Measurements from ENCODE around the gene GPANK1. TPM values are rescaled to one million over a fixed set of nuclear protein-coding genes. Genes with fewer than 3 reads are reported as not detected.

The GPANK1 gene
- total and polyA plus RNA-seq, 9 of the 15 experiments (the other 6 are each of a cell fraction or from before 2014, with no cell fraction given): 32.2 to 111 (median 46.3) TPM

DNA sequence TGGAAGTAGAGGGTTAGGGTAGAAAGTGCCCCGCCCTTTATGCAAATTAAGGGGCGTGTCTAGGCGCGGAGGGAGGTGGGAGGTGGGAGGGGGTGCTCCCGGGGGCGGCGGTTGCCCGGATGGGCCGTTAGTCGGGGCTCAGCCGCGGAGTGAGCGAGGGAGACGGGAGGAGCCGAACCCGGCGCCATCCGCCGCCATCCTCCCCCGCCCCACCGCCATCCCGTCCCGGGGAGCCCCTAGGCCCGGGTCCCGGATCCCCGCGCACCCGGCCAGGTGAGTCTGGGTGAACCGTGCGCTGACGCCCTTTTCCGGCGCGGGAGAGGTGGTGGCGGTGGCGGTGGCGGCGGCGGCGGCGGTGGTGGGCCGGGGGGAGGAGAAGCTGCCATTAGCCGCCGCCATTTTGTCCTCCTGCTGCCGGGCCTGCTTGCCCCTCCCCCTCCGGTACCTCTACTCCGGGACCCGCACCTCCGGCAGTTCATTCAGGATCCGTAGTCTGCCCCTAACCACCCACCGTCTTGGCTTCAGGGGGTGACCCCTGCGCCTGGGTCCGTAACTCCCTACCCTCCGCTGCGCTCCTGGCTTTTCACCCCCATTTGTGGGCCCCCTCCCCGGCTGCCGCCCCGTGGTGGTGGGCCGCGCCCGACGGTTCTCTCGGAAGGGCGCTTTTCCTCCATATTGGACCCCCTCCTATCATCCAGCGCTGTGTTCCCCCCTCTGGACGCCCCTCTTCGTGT is 44.0 kb downstream of the GPANK1 start, which contains the start of gene PRRC2A (continued):
- TF ChIP-seq NCOA1 (IDR thresholded peaks at IDR 0.05; ENCODE audit: low read depth) (0 out of 2 replicates have a peak, but pooled peaks have one; percentile 32), MCM2 (IDR thresholded peaks at IDR 0.05; ENCODE audit: low read depth) (no peak), YBX1 (IDR thresholded peaks at IDR 0.05) (no peak), ETS2 (tag; IDR thresholded peaks at IDR 0.05; ENCODE audit: borderline replicate concordance, poor library complexity, severe bottlenecking) (no peak), KAT8 (IDR thresholded peaks at IDR 0.05; ENCODE audit: low read depth) (peak; percentile 78), ZNF212 (CRISPR knock-in tag; IDR thresholded peaks at IDR 0.05) (no peak), ZNF217 (CRISPR knock-in tag; IDR thresholded peaks at IDR 0.05) (no peak), LCOR (CRISPR knock-in tag; IDR thresholded peaks at IDR 0.05) (no peak), POLR3G (IDR thresholded peaks at IDR 0.05; ENCODE audit: extremely low read depth, insufficient read length, insufficient replicate concordance) (no peak), ZNF239 (CRISPR knock-in tag; IDR thresholded peaks at IDR 0.05) (no peak; the same call in 1 of the 2 replicates), EGR1 (conservative IDR thresholded peaks at IDR 0.05) (peak; percentile 72), TAF15 (IDR thresholded peaks at IDR 0.05; ENCODE audit: low read depth, low read length) (no peak), FOXJ3 (CRISPR knock-in tag; IDR thresholded peaks at IDR 0.05) (no peak), PCBP2 (IDR thresholded peaks at IDR 0.05; ENCODE audit: low read depth, low read length, poor library complexity, severe bottlenecking) (peak; percentile 39), ZNF785 (CRISPR knock-in tag; IDR thresholded peaks at IDR 0.05) (no peak), PHB (CRISPR knock-in tag; IDR thresholded peaks at IDR 0.05) (peak; percentile 53; the same call in 1 of the 2 replicates), CBFB (CRISPR knock-in tag; IDR thresholded peaks at IDR 0.05) (no peak), KDM5B (IDR thresholded peaks at IDR 0.05; ENCODE audit: insufficient replicate concordance, low read depth, low read length) (peak; percentile 85)
- TF ChIP-seq, protein P1, sequence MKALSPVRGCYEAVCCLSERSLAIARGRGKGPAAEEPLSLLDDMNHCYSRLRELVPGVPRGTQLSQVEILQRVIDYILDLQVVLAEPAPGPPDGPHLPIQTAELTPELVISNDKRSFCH (CRISPR knock-in tag; IDR thresholded peaks at IDR 0.05): no peak
- TF ChIP-seq, protein P1 (tag; IDR thresholded peaks at IDR 0.05): no peak; the same call in 1 of the 2 replicates
- TF ChIP-seq, protein P2, sequence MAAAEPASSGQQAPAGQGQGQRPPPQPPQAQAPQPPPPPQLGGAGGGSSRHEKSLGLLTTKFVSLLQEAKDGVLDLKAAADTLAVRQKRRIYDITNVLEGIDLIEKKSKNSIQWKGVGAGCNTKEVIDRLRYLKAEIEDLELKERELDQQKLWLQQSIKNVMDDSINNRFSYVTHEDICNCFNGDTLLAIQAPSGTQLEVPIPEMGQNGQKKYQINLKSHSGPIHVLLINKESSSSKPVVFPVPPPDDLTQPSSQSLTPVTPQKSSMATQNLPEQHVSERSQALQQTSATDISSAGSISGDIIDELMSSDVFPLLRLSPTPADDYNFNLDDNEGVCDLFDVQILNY (CRISPR knock-in tag; IDR thresholded peaks at IDR 0.05): 0 out of 2 replicates have a peak, but pooled peaks have one; percentile 49
- TF ChIP-seq, protein P3, sequence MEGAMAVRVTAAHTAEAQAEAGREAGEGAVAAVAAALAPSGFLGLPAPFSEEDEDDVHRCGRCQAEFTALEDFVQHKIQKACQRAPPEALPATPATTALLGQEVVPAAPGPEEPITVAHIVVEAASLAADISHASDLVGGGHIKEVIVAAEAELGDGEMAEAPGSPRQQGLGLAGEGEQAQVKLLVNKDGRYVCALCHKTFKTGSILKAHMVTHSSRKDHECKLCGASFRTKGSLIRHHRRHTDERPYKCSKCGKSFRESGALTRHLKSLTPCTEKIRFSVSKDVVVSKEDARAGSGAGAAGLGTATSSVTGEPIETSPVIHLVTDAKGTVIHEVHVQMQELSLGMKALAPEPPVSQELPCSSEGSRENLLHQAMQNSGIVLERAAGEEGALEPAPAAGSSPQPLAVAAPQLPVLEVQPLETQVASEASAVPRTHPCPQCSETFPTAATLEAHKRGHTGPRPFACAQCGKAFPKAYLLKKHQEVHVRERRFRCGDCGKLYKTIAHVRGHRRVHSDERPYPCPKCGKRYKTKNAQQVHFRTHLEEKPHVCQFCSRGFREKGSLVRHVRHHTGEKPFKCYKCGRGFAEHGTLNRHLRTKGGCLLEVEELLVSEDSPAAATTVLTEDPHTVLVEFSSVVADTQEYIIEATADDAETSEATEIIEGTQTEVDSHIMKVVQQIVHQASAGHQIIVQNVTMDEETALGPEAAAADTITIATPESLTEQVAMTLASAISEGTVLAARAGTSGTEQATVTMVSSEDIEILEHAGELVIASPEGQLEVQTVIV (CRISPR knock-in tag; IDR thresholded peaks at IDR 0.05; ENCODE audit: borderline replicate concordance): no peak
- TF ChIP-seq, protein P4, sequence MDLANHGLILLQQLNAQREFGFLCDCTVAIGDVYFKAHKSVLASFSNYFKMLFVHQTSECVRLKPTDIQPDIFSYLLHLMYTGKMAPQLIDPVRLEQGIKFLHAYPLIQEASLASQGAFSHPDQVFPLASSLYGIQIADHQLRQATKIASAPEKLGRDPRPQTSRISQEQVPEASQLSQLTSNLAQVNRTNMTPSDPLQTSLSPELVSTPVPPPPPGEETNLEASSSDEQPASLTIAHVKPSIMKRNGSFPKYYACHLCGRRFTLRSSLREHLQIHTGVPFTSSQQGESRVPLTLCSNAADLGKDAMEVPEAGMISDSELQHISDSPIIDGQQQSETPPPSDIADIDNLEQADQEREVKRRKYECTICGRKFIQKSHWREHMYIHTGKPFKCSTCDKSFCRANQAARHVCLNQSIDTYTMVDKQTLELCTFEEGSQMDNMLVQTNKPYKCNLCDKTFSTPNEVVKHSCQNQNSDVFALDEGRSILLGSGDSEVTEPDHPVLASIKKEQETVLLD (IDR thresholded peaks at IDR 0.05): peak; percentile 51; the same call in 1 of the 2 replicates
